Body of pancreas (tissue), 4 donors: ENCODE results near the gene ZNF175.

Source experiments
- CTCF ChIP-seq, 7 experiments: fragments of 450-650 bp in 4 of 7; fragments of 200-600 bp in 3 of 7; sonication (generic) in 3 of 7; IDR thresholded peaks; one replicate each; pipeline ENCODE4 v1.5.1; 2016 to 2019; ENCODE audit warnings: antibody characterized with exemption in 7 of 7
- POLR2A ChIP-seq, 3 donors: fragments of 450-650 bp; IDR thresholded peaks; one replicate each; pipeline ENCODE4 v1.6.1; 2016; ENCODE audit warnings: antibody characterized with exemption in 3 of 3, mild to moderate bottlenecking in 2 of 3

GRCh38 chr19:51552608-51552995 lies 18.5 kb upstream of the ZNF175 start:
- TF ChIP-seq CTCF (IDR thresholded peaks at IDR 0.05) (no peak), POLR2A (IDR thresholded peaks at IDR 0.05) (no peak)
